ENCODE results near the gene CAP2. TPM values are rescaled to one million over a fixed set of nuclear protein-coding genes. Genes with fewer than 3 reads are reported as not detected.
A peak's percentile ranks its signal among the peaks of the same experiment; 100 is the strongest.
"Not testable (repeated sequence)": the region's sequence is repeated elsewhere in the genome, so short reads cannot be mapped to it uniquely, and the experiment has no call there.

The CAP2 gene
- total RNA-seq, 2 donors from 2014 or later, result not detected

GRCh38 chr6:17583811-17584210, 190.4 kb downstream of the CAP2 start:
- ATAC-seq (no peak), DNase-seq (ENCODE audit: low spot score) (no peak)
- Mint-ChIP-seq H3K27ac (no peak overlapping the region), H3K36me3 (no peaks in the 10 kb centered on the region), H3K9me3 (no peaks in the 10 kb centered on the region), H3K27me3 (peaks cover 5 to 9% of the 10 kb centered on the region in 2 donors), H3K4me1 (ENCODE audit: low read depth in 2 of 2) (peaks cover 19 to 21% of the 10 kb centered on the region in 2 donors), H3K4me3 (no peak overlapping the region)

- H3K27me3 Mint-ChIP-seq, result peaks cover 5 to 9% of the 10 kb centered on the region in 2 donors
- H3K4me3 Mint-ChIP-seq, result no peak overlapping the region
- ATAC-seq (peak in 1 of 2 donors; percentile 47), DNase-seq (ENCODE audit: low spot score) (no peak)
- H3K4me1 Mint-ChIP-seq (ENCODE audit: low read depth in 2 of 2), result peaks cover 19 to 21% of the 10 kb centered on the region in 2 donors
- H3K36me3 Mint-ChIP-seq, result no peaks in the 10 kb centered on the region
- no peak overlapping the region for H3K27ac Mint-ChIP-seq
- H3K9me3 Mint-ChIP-seq, result no peaks in the 10 kb centered on the region
Measured at GRCh38 chr6:17584241-17584803, 190.9 kb downstream of the CAP2 start.

GRCh38 chr6:17585766-17586490, 192.5 kb downstream of the CAP2 start:
- H3K9me3 Mint-ChIP-seq, result no peaks in the 10 kb centered on the region
- DNase-seq (ENCODE audit: low spot score) (no peak), ATAC-seq (peak; percentile 57 to 79)
- H3K27me3 Mint-ChIP-seq, result peaks cover 3 to 9% of the 10 kb centered on the region in 2 donors
- no peak overlapping the region for H3K27ac Mint-ChIP-seq
- H3K4me3 Mint-ChIP-seq, result no peak overlapping the region
- no peaks in the 10 kb centered on the region for H3K36me3 Mint-ChIP-seq
- peaks cover 19 to 20% of the 10 kb centered on the region in 2 donors for H3K4me1 Mint-ChIP-seq (ENCODE audit: low read depth in 2 of 2)

GRCh38 chr6:17586623-17587022, 193.2 kb downstream of the CAP2 start:
- H3K4me3 Mint-ChIP-seq; H3K27ac Mint-ChIP-seq; DNase-seq (ENCODE audit: low spot score); H3K27me3 Mint-ChIP-seq; ATAC-seq; H3K9me3 Mint-ChIP-seq; H3K36me3 Mint-ChIP-seq: not testable (repeated sequence)
- peaks cover 22 to 24% of the 10 kb centered on the region in 2 donors for H3K4me1 Mint-ChIP-seq (ENCODE audit: low read depth in 2 of 2)

DNA sequence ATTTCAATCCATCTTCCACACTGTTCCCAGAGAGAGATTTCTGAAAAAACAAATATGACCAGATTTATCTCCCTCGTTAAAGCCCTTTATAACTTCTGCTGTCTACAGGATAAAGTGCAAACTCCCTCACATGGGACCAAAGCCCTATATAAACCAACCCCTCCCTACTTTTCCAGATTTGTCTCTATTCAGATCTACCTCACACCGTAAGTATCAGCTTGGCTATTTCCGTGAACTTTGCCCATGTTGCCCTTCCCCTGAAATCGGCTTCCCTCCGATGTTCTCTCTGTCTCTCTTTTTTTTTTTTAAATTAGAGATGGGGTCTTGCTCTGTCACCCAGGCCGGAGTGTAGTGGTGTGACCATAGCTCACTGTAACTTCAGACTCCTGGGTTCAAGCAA, 194.6 kb downstream of the CAP2 start:
- no peak overlapping the region for H3K4me3 Mint-ChIP-seq
- H3K4me1 Mint-ChIP-seq (ENCODE audit: low read depth in 2 of 2), result peaks cover 26 to 28% of the 10 kb centered on the region in 2 donors
- H3K27ac Mint-ChIP-seq, result peak overlapping the region in 1 of 2 donors; percentile 68
- no peak for DNase-seq (ENCODE audit: low spot score)
- no peak for ATAC-seq
- H3K36me3 Mint-ChIP-seq, result no peaks in the 10 kb centered on the region
- H3K27me3 Mint-ChIP-seq, result no peaks in the 10 kb centered on the region
- H3K9me3 Mint-ChIP-seq, result no peaks in the 10 kb centered on the region

DNA sequence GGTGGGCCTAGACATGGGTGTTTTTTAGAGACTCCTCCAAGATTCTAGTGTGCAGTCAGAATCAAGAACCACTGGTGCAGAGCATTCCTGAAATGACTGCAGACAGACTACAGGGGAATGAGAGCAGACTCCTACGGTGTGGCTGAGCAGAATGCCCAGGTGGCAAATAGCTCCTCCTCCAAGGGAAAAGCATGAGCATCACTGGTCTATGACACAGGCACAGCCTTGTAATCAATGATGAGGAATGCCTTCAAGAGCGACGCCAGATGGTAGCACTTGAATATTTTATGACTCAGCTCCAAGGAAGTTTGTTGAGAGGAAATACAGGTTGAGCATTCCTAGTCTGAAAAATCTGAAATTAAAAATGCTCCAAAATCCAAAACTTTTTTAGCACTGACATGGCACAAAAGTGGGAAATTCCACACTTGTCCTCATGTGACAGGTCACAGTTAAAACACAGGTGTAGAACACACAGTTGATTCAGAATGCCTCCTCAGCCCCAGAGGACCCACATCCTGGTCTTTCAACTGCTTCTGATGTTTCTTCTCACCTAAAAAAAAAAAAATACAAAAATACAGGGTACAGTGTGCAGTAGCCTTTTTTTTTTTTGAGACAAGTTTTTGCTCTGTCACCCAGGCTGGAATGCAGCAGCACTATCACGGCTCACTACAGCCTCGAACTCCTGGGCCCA, 196.2 kb downstream of the CAP2 start:
- ATAC-seq (no peak), DNase-seq (ENCODE audit: low spot score) (no peak)
- H3K27ac Mint-ChIP-seq, result peak overlapping the region in 1 of 2 donors; percentile 68
- no peaks in the 10 kb centered on the region for H3K9me3 Mint-ChIP-seq
- no peaks in the 10 kb centered on the region for H3K36me3 Mint-ChIP-seq
- no peaks in the 10 kb centered on the region for H3K27me3 Mint-ChIP-seq
- H3K4me1 Mint-ChIP-seq (ENCODE audit: low read depth in 2 of 2), result peaks cover 19 to 22% of the 10 kb centered on the region in 2 donors
- H3K4me3 Mint-ChIP-seq, result no peak overlapping the region

- DNase-seq (ENCODE audit: low spot score) (no peak), ATAC-seq (peak; percentile 60 to 86)
- Mint-ChIP-seq H3K36me3 (no peaks in the 10 kb centered on the region), H3K4me1 (ENCODE audit: low read depth in 2 of 2) (peaks cover 14 to 16% of the 10 kb centered on the region in 2 donors), H3K9me3 (no peaks in the 10 kb centered on the region), H3K27me3 (no peaks in the 10 kb centered on the region), H3K27ac (peak overlapping the region; percentile 29 to 64), H3K4me3 (peak overlapping the region; percentile 37)
Measured at GRCh38 chr6:17591287-17591686, 197.9 kb downstream of the CAP2 start.

- H3K9me3 Mint-ChIP-seq, result no peaks in the 10 kb centered on the region
- H3K4me3 Mint-ChIP-seq, result no peak overlapping the region
- H3K27me3 Mint-ChIP-seq, result no peaks in the 10 kb centered on the region
- H3K36me3 Mint-ChIP-seq, result no peaks in the 10 kb centered on the region
- ATAC-seq (no peak), DNase-seq (ENCODE audit: low spot score) (no peak)
- peaks cover 7 to 10% of the 10 kb centered on the region in 2 donors for H3K4me1 Mint-ChIP-seq (ENCODE audit: low read depth in 2 of 2)
- H3K27ac Mint-ChIP-seq, result peak overlapping the region in 1 of 2 donors; percentile 44
Measured at GRCh38 chr6:17593246-17593645, 199.9 kb downstream of the CAP2 start.

DNA sequence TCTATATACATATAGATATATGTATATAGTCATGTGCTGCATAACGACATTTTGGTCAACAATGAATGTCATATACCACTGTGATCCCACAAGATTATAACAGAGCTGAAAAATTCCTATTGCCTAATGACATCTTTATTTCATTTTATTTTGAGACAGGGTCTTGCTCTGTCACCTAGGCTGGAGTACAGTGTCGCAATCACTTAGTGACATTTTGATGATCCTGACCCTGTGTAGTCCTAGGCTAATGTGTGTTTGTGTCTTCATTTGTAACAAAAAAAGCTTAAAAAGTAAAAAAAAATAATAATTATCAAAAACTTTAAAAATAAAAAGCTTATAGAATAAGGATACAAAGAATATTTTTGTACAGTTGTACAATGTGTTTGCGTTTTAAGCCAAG, 202.7 kb downstream of the CAP2 start:
- no peak for DNase-seq (ENCODE audit: low spot score)
- no peak overlapping the region for H3K4me3 Mint-ChIP-seq
- no peak overlapping the region for H3K27ac Mint-ChIP-seq
- H3K36me3 Mint-ChIP-seq, result no peaks in the 10 kb centered on the region
- no peak for ATAC-seq
- no peaks in the 10 kb centered on the region for H3K27me3 Mint-ChIP-seq
- no peaks in the 10 kb centered on the region for H3K9me3 Mint-ChIP-seq
- H3K4me1 Mint-ChIP-seq (ENCODE audit: low read depth in 2 of 2), result peaks cover 8 to 13% of the 10 kb centered on the region in 2 donors

GRCh38 chr6:17599877-17600526, 206.6 kb downstream of the CAP2 start, which contains the start of gene FAM8A1:
Gene FAM8A1 (plus strand): TSS chr6:17600302. CDS start chr6:17600410, 108 bp downstream.
- Mint-ChIP-seq H3K36me3 (no peaks in the 10 kb centered on the region), H3K4me3 (peak within 1 kb of the TSS; percentile 97), H3K4me1 (ENCODE audit: low read depth in 2 of 2) (peaks cover 26 to 31% of the 10 kb centered on the region in 2 donors), H3K27ac (peak within 1 kb of the TSS; percentile 86 to 93), H3K27me3 (no peaks in the 10 kb centered on the region), H3K9me3 (no peaks in the 10 kb centered on the region)
- ATAC-seq (peak; percentile 94 to 95), DNase-seq (ENCODE audit: low spot score) (peak; percentile 95)

DNA sequence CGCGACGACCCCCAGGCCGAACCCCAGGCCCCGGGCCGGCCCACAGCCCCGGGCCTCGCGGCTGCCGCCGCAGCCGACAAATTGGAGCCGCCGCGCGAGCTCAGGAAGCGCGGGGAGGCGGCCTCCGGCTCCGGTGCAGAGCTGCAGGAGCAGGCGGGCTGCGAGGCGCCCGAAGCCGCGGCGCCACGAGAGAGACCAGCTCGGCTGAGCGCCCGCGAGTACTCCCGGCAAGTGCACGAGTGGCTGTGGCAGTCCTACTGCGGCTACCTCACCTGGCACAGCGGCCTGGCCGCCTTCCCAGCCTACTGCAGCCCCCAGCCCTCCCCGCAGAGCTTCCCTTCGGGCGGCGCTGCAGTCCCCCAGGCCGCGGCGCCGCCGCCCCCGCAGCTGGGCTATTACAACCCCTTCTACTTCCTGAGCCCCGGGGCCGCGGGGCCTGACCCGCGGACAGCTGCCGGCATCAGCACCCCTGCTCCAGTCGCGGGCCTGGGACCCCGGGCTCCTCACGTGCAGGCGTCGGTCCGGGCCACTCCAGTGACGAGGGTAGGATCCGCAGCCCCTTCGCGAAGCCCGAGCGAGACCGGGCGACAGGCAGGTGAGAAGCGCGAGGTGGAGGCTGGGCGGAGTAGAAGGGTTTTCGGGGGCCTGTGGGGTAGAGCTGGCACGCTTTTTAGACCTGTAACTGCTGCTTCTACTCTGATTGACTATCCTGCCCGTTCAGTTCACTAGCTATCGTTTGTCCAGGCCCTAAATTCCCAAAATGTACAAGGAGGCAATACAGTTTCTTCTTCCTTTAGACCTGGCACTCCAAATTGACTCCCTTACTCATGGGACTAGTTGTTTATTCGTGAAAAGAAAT, 207.4 kb downstream of the CAP2 start:
- peak overlapping the region; percentile 97 for H3K4me3 Mint-ChIP-seq
- no peaks in the 10 kb centered on the region for H3K9me3 Mint-ChIP-seq
- H3K4me1 Mint-ChIP-seq (ENCODE audit: low read depth in 2 of 2), result peaks cover 26 to 31% of the 10 kb centered on the region in 2 donors
- peak overlapping the region; percentile 86 to 93 for H3K27ac Mint-ChIP-seq
- H3K36me3 Mint-ChIP-seq, result no peaks in the 10 kb centered on the region
- DNase-seq (ENCODE audit: low spot score), result peak; percentile 79
- H3K27me3 Mint-ChIP-seq, result no peaks in the 10 kb centered on the region
- peak; percentile 71 to 77 for ATAC-seq

DNA sequence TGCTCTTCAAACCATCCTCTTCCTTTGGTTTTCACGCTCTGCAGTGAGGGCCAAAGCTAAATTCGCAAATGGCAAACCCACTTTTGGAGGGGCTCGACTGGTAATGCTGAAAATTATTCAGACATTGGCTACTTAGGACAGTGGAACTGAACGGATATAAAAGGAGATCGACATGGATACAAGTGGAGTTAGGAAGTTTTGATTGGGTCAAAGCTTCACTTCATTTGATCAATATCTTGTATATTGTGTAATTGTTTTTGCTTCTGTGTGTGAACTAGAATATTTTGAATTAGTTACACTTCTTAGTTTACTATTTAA, 207.9 kb downstream of the CAP2 start:
- Mint-ChIP-seq H3K27me3 (no peaks in the 10 kb centered on the region), H3K4me3 (peak overlapping the region; percentile 97), H3K36me3 (no peaks in the 10 kb centered on the region), H3K27ac (peak overlapping the region; percentile 86 to 93), H3K4me1 (ENCODE audit: low read depth in 2 of 2) (peaks cover 28 to 32% of the 10 kb centered on the region in 2 donors), H3K9me3 (no peaks in the 10 kb centered on the region)
- DNase-seq (ENCODE audit: low spot score) (no peak), ATAC-seq (no peak)

- no peaks in the 10 kb centered on the region for H3K36me3 Mint-ChIP-seq
- ATAC-seq, result no peak
- peaks cover 32 to 35% of the 10 kb centered on the region in 2 donors for H3K4me1 Mint-ChIP-seq (ENCODE audit: low read depth in 2 of 2)
- H3K27ac Mint-ChIP-seq, result peak overlapping the region; percentile 53 to 93
- DNase-seq (ENCODE audit: low spot score), result no peak
- no peaks in the 10 kb centered on the region for H3K27me3 Mint-ChIP-seq
- H3K4me3 Mint-ChIP-seq, result peak overlapping the region; percentile 72
- no peaks in the 10 kb centered on the region for H3K9me3 Mint-ChIP-seq
Measured at GRCh38 chr6:17602888-17603287, 209.5 kb downstream of the CAP2 start.
